Transverse colon (tissue), 3 donors: Measurements from ENCODE around the gene MYPN.

Source experiments
- CTCF ChIP-seq, 5 experiments: fragments of 200-600 bp in 3 of 5; fragments of 450-650 bp in 2 of 5; sonication (generic) in 3 of 5; IDR thresholded peaks; 1 replicate in 2 of 5; 2 replicates in 3 of 5; pipeline ENCODE4 v1.5.1; 2016 to 2017; ENCODE audit warnings: antibody characterized with exemption in 5 of 5, inconsistent platforms in 3 of 5, mild to moderate bottlenecking in 2 of 5, moderate library complexity in 1 of 5
- POLR2A ChIP-seq: fragments of 450-650 bp; IDR thresholded peaks from one replicate; pipeline ENCODE4 v1.6.1; 2016; ENCODE audit warnings: antibody characterized with exemption, mild to moderate bottlenecking, moderate library complexity

DNA sequence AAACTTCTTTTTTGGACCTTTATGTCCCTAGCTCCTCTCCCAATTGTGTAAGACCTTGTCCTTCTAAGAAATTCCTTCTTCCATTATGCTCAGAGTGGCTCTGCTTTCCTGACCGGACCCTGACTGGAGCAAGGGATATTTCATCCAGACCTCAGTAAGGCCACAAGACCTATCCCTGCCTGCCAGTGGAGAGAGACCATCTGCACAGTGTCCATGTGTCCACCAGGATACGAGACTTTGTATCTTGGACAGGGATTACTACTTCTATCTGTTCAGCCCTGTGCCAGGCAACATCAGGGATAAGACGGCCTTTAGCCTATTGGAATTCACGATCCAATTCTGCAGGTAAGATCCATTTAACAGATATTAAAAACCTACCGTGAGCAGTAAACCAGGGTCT lies 129.8 kb downstream of the MYPN start:
- TF ChIP-seq CTCF (IDR thresholded peaks at IDR 0.05) = no peak
- no peak for TF ChIP-seq POLR2A
